Measurements from ENCODE around the gene CEP164.

- TF ChIP-seq CTCF (conservative IDR thresholded peaks at IDR 0.05; ENCODE audit: low read depth, low read length), result no peak
- TF ChIP-seq EZH2phosphoT487 (IDR thresholded peaks at IDR 0.05; ENCODE audit: borderline replicate concordance, low read length), result no peak
Measured at GRCh38 chr11:117396970-117397369, 69.3 kb downstream of the CEP164 start.

Data from PC-3 (cell line).